KMS-11 (cell line): Measurements from ENCODE around the gene GAK.

ENCODE experiments used
- H2AFZ ChIP-seq: fragments of 200-600 bp; sonication (generic); 2 replicates; pipeline ENCODE4 v1.6.1; 2016; ENCODE audit warnings: antibody characterized with exemption, mixed run types, low read depth
- H3K27ac ChIP-seq: fragments of 200-600 bp; sonication (generic); 2 replicates; pipeline ENCODE4 v1.6.1; 2016; ENCODE audit warnings: mild to moderate bottlenecking, mixed run types
- H3K27me3 ChIP-seq: fragments of 200-600 bp; sonication (generic); 2 replicates; pipeline ENCODE4 v1.6.1; 2017; ENCODE audit warnings: mild to moderate bottlenecking, low read depth, mixed run types, moderate library complexity; ENCODE audit not compliant: insufficient read depth
- H3K36me3 ChIP-seq: fragments of 200-600 bp; sonication (generic); 2 replicates; pipeline ENCODE4 v1.6.1; 2017; ENCODE audit warnings: mild to moderate bottlenecking, mixed run types; ENCODE audit not compliant: insufficient read depth
- H3K4me1 ChIP-seq: fragments of 200-600 bp; sonication (generic); 2 replicates; pipeline ENCODE4 v1.6.1; 2016; ENCODE audit warnings: mild to moderate bottlenecking, low read depth, mixed run types; ENCODE audit not compliant: poor library complexity, severe bottlenecking
- H3K4me2 ChIP-seq: fragments of 200-600 bp; sonication (generic); 2 replicates; pipeline ENCODE4 v1.7.0; 2016; ENCODE audit warnings: mild to moderate bottlenecking, mixed run types
- H3K4me3 ChIP-seq: fragments of 200-600 bp; sonication (generic); IDR thresholded peaks from 2 replicates; pipeline ENCODE4 v1.6.1; 2017; ENCODE audit warnings: low read depth, low read length, mixed read lengths; ENCODE audit not compliant: insufficient read depth
- H3K79me2 ChIP-seq: fragments of 200-600 bp; sonication (generic); 2 replicates; pipeline ENCODE4 v1.6.1; 2016; ENCODE audit warnings: low read depth, mixed run types; ENCODE audit not compliant: insufficient read depth
- H3K9ac ChIP-seq: fragments of 200-600 bp; sonication (generic); 2 replicates; pipeline ENCODE4 v1.6.1; 2016; ENCODE audit warnings: mild to moderate bottlenecking, mixed run types
- H4K20me1 ChIP-seq: fragments of 200-600 bp; sonication (generic); 2 replicates; pipeline ENCODE4 v1.6.1; 2016; ENCODE audit warnings: mild to moderate bottlenecking, mixed run types; ENCODE audit not compliant: insufficient read depth
- TF ChIP-seq, protein P1 (sequence below): fragments of 200-600 bp; sonication (generic); conservative IDR thresholded peaks from 2 replicates; pipeline ENCODE4 v1.6.1; 2017; ENCODE audit warnings: low read depth, mild to moderate bottlenecking, antibody characterized with exemption, low read length, moderate library complexity, mixed read lengths

The GAK gene

DNA sequence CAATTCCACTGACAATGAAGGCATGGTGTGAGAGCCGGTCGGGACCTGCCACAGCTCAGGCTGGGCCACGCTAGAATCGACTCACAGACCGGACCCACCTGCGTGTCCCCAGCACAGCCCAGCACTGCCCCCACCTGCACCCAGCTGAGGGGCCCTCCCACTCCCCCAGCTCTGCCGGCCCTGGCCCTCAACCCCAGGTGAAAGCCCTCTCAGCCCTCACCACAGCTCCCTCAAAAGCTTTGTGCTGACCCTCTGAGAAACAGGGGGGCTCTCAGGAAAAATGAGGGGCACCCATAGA lies 25.1 kb downstream of the GAK start:
- no peak overlapping the region for H3K4me3 ChIP-seq
- no peaks in the 10 kb centered on the region for H3K36me3 ChIP-seq
- no peaks in the 10 kb centered on the region for H3K27me3 ChIP-seq
- H4K20me1 ChIP-seq: no peaks in the 10 kb centered on the region
- no peak overlapping the region for H3K9ac ChIP-seq
- no peak overlapping the region for H3K4me2 ChIP-seq
- no peak overlapping the region for H3K27ac ChIP-seq
- H3K4me1 ChIP-seq: no peaks in the 10 kb centered on the region
- no peaks in the 10 kb centered on the region for H3K79me2 ChIP-seq
- TF ChIP-seq, protein P1, sequence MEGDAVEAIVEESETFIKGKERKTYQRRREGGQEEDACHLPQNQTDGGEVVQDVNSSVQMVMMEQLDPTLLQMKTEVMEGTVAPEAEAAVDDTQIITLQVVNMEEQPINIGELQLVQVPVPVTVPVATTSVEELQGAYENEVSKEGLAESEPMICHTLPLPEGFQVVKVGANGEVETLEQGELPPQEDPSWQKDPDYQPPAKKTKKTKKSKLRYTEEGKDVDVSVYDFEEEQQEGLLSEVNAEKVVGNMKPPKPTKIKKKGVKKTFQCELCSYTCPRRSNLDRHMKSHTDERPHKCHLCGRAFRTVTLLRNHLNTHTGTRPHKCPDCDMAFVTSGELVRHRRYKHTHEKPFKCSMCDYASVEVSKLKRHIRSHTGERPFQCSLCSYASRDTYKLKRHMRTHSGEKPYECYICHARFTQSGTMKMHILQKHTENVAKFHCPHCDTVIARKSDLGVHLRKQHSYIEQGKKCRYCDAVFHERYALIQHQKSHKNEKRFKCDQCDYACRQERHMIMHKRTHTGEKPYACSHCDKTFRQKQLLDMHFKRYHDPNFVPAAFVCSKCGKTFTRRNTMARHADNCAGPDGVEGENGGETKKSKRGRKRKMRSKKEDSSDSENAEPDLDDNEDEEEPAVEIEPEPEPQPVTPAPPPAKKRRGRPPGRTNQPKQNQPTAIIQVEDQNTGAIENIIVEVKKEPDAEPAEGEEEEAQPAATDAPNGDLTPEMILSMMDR: no peak
- H2AFZ ChIP-seq: no peak overlapping the region

DNA sequence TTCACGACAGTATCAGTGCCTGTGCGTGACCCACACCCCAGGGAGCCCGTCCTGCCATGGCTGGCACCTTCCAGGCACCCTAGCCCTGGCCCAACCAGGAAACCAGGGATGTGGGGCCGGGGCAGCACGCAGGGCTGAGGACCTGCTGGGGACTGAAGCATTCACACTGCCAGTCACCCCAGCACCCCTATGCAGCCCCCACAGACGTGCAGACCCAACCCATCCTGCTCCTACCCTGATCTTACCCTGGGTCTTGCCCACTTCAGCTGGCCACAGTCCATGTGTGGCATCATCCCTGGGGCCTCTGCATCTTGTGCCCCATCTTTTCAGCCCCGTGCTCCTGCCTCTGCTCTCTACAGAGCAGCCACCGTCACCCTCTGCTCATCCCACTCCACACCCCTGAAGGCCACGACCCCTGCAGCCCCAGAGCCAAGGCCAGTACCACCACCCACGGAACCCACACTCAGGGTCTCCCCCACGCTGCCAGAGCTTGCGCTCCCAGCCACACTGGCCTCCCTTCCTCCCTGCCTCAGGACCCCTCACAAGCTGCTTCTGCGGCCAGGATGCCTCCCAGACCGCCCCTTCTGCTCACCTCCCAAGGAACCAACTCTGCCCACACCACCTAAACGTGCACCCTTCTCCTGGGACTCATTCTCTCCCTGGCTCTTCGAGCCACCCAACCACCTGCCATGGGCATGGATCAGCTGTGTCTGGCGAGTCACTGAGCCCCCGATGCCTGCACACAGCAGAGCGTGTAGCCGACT lies 25.6 kb downstream of the GAK start:
- no peak overlapping the region for H3K4me3 ChIP-seq
- TF ChIP-seq, protein P1: no peak
- H3K36me3 ChIP-seq: no peaks in the 10 kb centered on the region
- H3K27ac ChIP-seq: no peak overlapping the region
- H2AFZ ChIP-seq: no peak overlapping the region
- no peak overlapping the region for H3K4me2 ChIP-seq
- H3K9ac ChIP-seq: no peak overlapping the region
- no peaks in the 10 kb centered on the region for H3K79me2 ChIP-seq
- H4K20me1 ChIP-seq: no peaks in the 10 kb centered on the region
- H3K27me3 ChIP-seq: no peaks in the 10 kb centered on the region
- H3K4me1 ChIP-seq: no peaks in the 10 kb centered on the region

DNA sequence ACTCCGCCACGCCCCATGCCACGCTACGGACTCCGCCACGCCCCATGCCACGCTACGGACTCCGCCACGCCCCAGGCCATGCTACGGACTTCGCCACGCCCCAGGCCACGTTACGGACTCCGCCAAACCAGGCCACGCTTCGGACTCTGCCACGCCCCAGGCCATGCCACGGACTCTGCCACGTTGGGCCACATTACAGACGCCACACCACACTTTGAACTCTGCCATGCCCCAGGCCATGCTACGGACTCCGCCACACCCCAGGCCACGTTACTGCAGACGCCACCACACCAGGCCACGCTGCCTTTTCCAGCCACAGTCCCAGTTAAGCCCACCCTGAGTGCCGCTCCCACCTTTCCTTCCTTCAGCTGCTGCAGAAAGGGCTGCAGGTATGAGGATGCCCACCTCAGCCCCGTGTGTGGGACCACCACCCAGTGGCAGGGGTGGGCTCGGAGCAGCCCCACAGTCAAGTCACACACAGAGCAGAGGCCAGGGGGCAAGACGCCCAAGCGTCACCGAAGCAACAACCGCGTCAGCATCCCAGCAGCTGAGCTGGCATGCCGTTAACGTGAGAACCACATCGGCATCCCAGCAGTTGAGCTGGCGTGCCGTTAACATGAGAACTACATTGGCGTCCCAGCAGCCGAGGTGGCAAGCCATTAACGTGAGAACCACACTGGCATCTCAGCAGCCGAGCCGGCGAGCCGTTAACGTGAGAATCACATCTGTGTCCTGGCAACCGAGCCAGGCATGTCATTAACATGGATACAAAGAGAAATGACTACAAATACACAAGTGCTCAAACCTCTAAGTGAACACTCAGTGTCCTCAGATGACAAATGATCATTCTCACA lies 26.4 kb downstream of the GAK start:
- H3K9ac ChIP-seq: no peak overlapping the region
- H3K4me3 ChIP-seq: no peak overlapping the region
- TF ChIP-seq, protein P1: no peak
- H3K27me3 ChIP-seq: no peaks in the 10 kb centered on the region
- no peaks in the 10 kb centered on the region for H3K4me1 ChIP-seq
- H2AFZ ChIP-seq: no peak overlapping the region
- no peaks in the 10 kb centered on the region for H4K20me1 ChIP-seq
- H3K27ac ChIP-seq: no peak overlapping the region
- H3K4me2 ChIP-seq: no peak overlapping the region
- no peaks in the 10 kb centered on the region for H3K79me2 ChIP-seq
- no peaks in the 10 kb centered on the region for H3K36me3 ChIP-seq

DNA sequence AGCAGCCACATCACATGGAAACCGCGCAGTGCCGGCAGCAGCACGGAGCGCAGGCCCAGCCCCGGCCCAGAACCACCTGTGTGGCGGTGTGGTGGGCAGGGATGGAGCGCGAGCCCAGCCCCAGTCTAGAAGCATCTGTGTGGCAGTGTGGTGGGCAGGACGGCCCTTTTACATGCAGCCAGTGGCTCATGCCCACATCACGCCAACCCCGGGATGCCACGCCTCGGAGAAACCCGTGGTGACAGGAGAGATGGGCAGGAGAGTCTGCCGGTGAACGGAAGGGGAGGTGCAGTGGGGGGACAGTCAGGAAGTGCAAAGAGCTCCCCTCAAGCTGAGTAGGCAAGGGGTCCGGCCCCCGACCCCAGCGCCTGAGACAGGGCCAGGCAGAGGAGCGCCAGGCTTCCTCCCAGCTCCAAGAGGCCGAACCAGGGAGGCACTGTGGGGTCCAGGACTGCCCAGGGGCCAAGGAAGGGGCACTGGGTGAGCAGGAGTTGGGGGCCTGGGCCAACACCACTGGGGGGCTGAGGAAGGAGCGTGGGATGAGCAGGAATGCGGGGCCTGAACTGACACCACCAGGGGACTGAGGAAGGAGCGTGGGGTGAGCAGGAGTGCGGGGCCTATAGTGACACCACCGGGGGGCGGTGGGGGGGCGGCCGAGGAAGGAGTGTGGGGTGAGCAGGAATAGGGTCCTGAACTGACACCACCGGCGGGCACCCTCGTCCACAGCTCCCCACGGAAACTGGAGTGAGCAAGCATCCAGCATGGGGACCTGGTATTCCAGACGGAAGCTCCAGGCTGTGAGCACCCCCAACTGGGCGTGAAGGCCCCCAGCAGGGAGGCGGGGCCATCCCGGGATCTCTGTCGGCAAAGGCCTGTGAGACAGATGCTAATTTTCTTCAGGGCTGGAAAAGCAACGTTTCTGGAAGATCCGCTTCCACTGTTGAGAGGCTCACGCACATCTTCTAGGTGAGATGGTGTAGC lies 28.8 kb downstream of the GAK start:
- no peaks in the 10 kb centered on the region for H3K79me2 ChIP-seq
- no peaks in the 10 kb centered on the region for H3K4me1 ChIP-seq
- no peaks in the 10 kb centered on the region for H3K36me3 ChIP-seq
- TF ChIP-seq, protein P1: no peak
- no peak overlapping the region for H3K4me3 ChIP-seq
- H3K9ac ChIP-seq: no peak overlapping the region
- H4K20me1 ChIP-seq: no peaks in the 10 kb centered on the region
- H3K27ac ChIP-seq: no peak overlapping the region
- H3K27me3 ChIP-seq: no peaks in the 10 kb centered on the region
- H3K4me2 ChIP-seq: no peak overlapping the region
- no peak overlapping the region for H2AFZ ChIP-seq
